CD1c-positive myeloid dendritic cell (primary cell): ENCODE data around the gene SLC4A5.
"Not testable (repeated sequence)": the region's sequence is repeated elsewhere in the genome, so short reads cannot be mapped to it uniquely, and the experiment has no call there.

ENCODE experiments used
- DNase-seq: peaks from one replicate; pipeline ENCODE4 v3.0.0-alpha.2; 2016; ENCODE audit errors: extremely low spot score

SLC4A5 gene

GRCh38 chr2:74235041-74235440 lies 108.2 kb downstream of the SLC4A5 start:
- DNase-seq: no peak

- no peak for DNase-seq
These were observed 109.6 kb downstream of the SLC4A5 start for GRCh38 chr2:74233648-74234047.

- no peak for DNase-seq
These were observed 110.8 kb downstream of the SLC4A5 start for GRCh38 chr2:74232426-74232825.

GRCh38 chr2:74229865-74230264 lies 113.4 kb downstream of the SLC4A5 start:
- DNase-seq: not testable (repeated sequence)

- DNase-seq: no peak
These were observed 114.4 kb downstream of the SLC4A5 start for GRCh38 chr2:74228772-74229171.

GRCh38 chr2:74227646-74228045 lies 115.6 kb downstream of the SLC4A5 start:
- DNase-seq: no peak

- no peak for DNase-seq
These were observed 116.5 kb downstream of the SLC4A5 start for GRCh38 chr2:74226648-74227213.

- DNase-seq: no peak
These were observed 117.3 kb downstream of the SLC4A5 start for GRCh38 chr2:74225698-74226459.

- no peak for DNase-seq
These were observed 119.1 kb downstream of the SLC4A5 start for GRCh38 chr2:74223941-74224770.

- DNase-seq: no peak
These were observed 120.9 kb downstream of the SLC4A5 start for GRCh38 chr2:74222300-74222650.

- no peak for DNase-seq
These were observed 121.5 kb downstream of the SLC4A5 start for GRCh38 chr2:74221604-74222299.

- DNase-seq: no peak
These were observed 122.1 kb downstream of the SLC4A5 start for GRCh38 chr2:74221091-74221490.

GRCh38 chr2:74219846-74220486 lies 123.2 kb downstream of the SLC4A5 start:
- DNase-seq: no peak

- no peak for DNase-seq
These were observed 126.6 kb downstream of the SLC4A5 start for GRCh38 chr2:74216642-74217041.

GRCh38 chr2:74215771-74216170 lies 127.4 kb downstream of the SLC4A5 start:
- DNase-seq: not testable (repeated sequence)

- no peak for DNase-seq
These were observed 130.4 kb downstream of the SLC4A5 start for GRCh38 chr2:74212702-74213410.

- peak; percentile 66 for DNase-seq
These were observed 137.0 kb downstream of the SLC4A5 start for GRCh38 chr2:74206180-74206688.

- DNase-seq: peak; percentile 6
These were observed 137.6 kb downstream of the SLC4A5 start for GRCh38 chr2:74205596-74205995.

- no peak for DNase-seq
These were observed 138.1 kb downstream of the SLC4A5 start for GRCh38 chr2:74205113-74205512.

GRCh38 chr2:74204436-74204835 lies 138.8 kb downstream of the SLC4A5 start:
- no peak for DNase-seq

GRCh38 chr2:74201596-74201995 lies 141.6 kb downstream of the SLC4A5 start:
- no peak for DNase-seq
